ENCODE data around the gene TNFRSF21.
A peak's percentile ranks its signal among the peaks of the same experiment; 100 is the strongest.
"Not testable (repeated sequence)": the region's sequence is repeated elsewhere in the genome, so short reads cannot be mapped to it uniquely, and the experiment has no call there.

The TNFRSF21 gene

GRCh38 chr6:47250302-47250701 is 59.4 kb downstream of the TNFRSF21 start:
- no peak for DNase-seq (ENCODE audit: low spot score)

GRCh38 chr6:47248446-47248845 is 61.3 kb downstream of the TNFRSF21 start:
- DNase-seq (ENCODE audit: low spot score): no peak

- no peak for DNase-seq (ENCODE audit: low spot score)
These were observed 62.4 kb downstream of the TNFRSF21 start for GRCh38 chr6:47247227-47247797.

GRCh38 chr6:47246551-47246950 is 63.2 kb downstream of the TNFRSF21 start:
- DNase-seq (ENCODE audit: low spot score): no peak

GRCh38 chr6:47245745-47246371 is 63.8 kb downstream of the TNFRSF21 start:
- DNase-seq (ENCODE audit: low spot score): no peak

- peak; percentile 30 for DNase-seq (ENCODE audit: low spot score)
These were observed 67.0 kb downstream of the TNFRSF21 start for GRCh38 chr6:47242483-47243386.

GRCh38 chr6:47241742-47242482 is 67.8 kb downstream of the TNFRSF21 start:
- no peak for DNase-seq (ENCODE audit: low spot score)

GRCh38 chr6:47240277-47240890 is 69.3 kb downstream of the TNFRSF21 start:
- DNase-seq (ENCODE audit: low spot score): no peak

GRCh38 chr6:47239546-47239945 is 70.2 kb downstream of the TNFRSF21 start:
- no peak for DNase-seq (ENCODE audit: low spot score)

GRCh38 chr6:47238456-47238995 is 71.2 kb downstream of the TNFRSF21 start:
- DNase-seq (ENCODE audit: low spot score): no peak

GRCh38 chr6:47237196-47237595 is 72.5 kb downstream of the TNFRSF21 start:
- no peak for DNase-seq (ENCODE audit: low spot score)

GRCh38 chr6:47235964-47236760 is 73.5 kb downstream of the TNFRSF21 start:
- DNase-seq (ENCODE audit: low spot score): no peak

- no peak for DNase-seq (ENCODE audit: low spot score)
These were observed 74.3 kb downstream of the TNFRSF21 start for GRCh38 chr6:47235421-47235820.

- DNase-seq (ENCODE audit: low spot score): no peak
These were observed 75.3 kb downstream of the TNFRSF21 start for GRCh38 chr6:47234266-47234933.

- DNase-seq (ENCODE audit: low spot score): no peak
These were observed 78.6 kb downstream of the TNFRSF21 start for GRCh38 chr6:47231151-47231550.

- DNase-seq (ENCODE audit: low spot score): no peak
These were observed 79.1 kb downstream of the TNFRSF21 start for GRCh38 chr6:47230579-47230978.

- DNase-seq (ENCODE audit: low spot score): no peak
These were observed 80.5 kb downstream of the TNFRSF21 start for GRCh38 chr6:47229255-47229654.

GRCh38 chr6:47228093-47228492 is 81.6 kb downstream of the TNFRSF21 start:
- DNase-seq (ENCODE audit: low spot score): not testable (repeated sequence)

- not testable (repeated sequence) for DNase-seq (ENCODE audit: low spot score)
These were observed 86.5 kb downstream of the TNFRSF21 start for GRCh38 chr6:47223251-47223650.

GRCh38 chr6:47221565-47221964 is 88.1 kb downstream of the TNFRSF21 start:
- no peak for DNase-seq (ENCODE audit: low spot score)

Data from CD4-positive, alpha-beta T cell treated with Interleukin-15 for 4 hours (primary cell).